HCT116 (cell line): ENCODE results near the gene PDE10A. TPM values are rescaled to one million over a fixed set of nuclear protein-coding genes. Genes with fewer than 3 reads are reported as not detected.

Experiments
- ATAC-seq: fragments of 200-7000 bp; cut with Tn5 transposase; 2 replicates; pipeline ENCODE4 v1.9.1; 2020; ENCODE audit warnings: mild to moderate bottlenecking, moderate library complexity
- BruUV-seq: library from RNA; stranded (reverse); fragments of 400-500 nt; replicated peaks from 2 replicates; lab custom pipeline; 2021; lab: Mats Ljungman, UMichigan
- CTCF ChIA-PET: fragments of 300-600 bp; sonication (Branson Sonifier 250); formaldehyde crosslinking; loops from one replicate; lab custom pipeline; 2021; ENCODE audit warnings: antibody characterized with exemption; lab: Charles Lee
- POLR2A ChIA-PET: fragments of 300-600, 350-600 bp; sonication (Branson Sonifier 250); formaldehyde crosslinking; loops from one replicate; lab custom pipeline; 2021; ENCODE audit warnings: antibody characterized with exemption; lab: Charles Lee
- RAD21 ChIA-PET, 2 experiments: fragments of 300-600 bp; sonication (Branson Sonifier 250); formaldehyde crosslinking; loops; one replicate each; lab custom pipeline; 2023; ENCODE audit warnings: low total read pairs in 2 of 2; ENCODE audit not compliant: uncharacterized antibody in 2 of 2, unreplicated experiment in 2 of 2, low non-redundant PET in 1 of 2; lab: Charles Lee
- DNase-seq: peaks from one replicate; pipeline ENCODE4 v3.0.0-alpha.2; 2010; ENCODE audit warnings: low read depth, low spot score
- H2AFZ ChIP-seq: fragments of 200-600 bp; shearing (Covaris generic), sonication (generic); 2 replicates; pipeline ENCODE4 v1.6.1; 2017; ENCODE audit warnings: low read depth, mixed run types, mixed read lengths, antibody characterized with exemption, low read length; ENCODE audit not compliant: poor library complexity, severe bottlenecking
- H3K27ac ChIP-seq: 2 replicates; pipeline ENCODE4 v1.5.1; 2012; ENCODE audit warnings: low read depth, low read length
- H3K27me3 ChIP-seq: fragments of 200-600 bp; sonication (generic); 2 replicates; pipeline ENCODE4 v1.6.1; 2016; ENCODE audit warnings: mixed run types, low read length, mixed read lengths; ENCODE audit not compliant: insufficient read depth
- H3K36me3 ChIP-seq, 2 experiments: fragments of 200-500 bp in 1 of 2; fragments of 200-600 bp in 1 of 2; sonication (Bioruptor generic) in 1 of 2; sonication (generic) in 1 of 2; 2 replicates each; pipeline versions ENCODE4 v1.5.1 to v1.6.1; 2014 to 2016; ENCODE audit warnings: low read length in 2 of 2, inconsistent platforms in 1 of 2, mixed read lengths in 1 of 2, mixed run types in 1 of 2; ENCODE audit not compliant: insufficient read depth in 2 of 2, control insufficient read depth in 1 of 2
- H3K4me1 ChIP-seq, 2 experiments: fragments of 200-600 bp in 1 of 2; sonication (generic) in 1 of 2; 2 replicates each; pipeline versions ENCODE4 v1.5.1 to v1.6.1; 2012 to 2017; ENCODE audit warnings: low read length in 2 of 2, inconsistent platforms in 1 of 2, mild to moderate bottlenecking in 1 of 2, mixed read lengths in 1 of 2, mixed run types in 1 of 2, moderate library complexity in 1 of 2; ENCODE audit not compliant: insufficient read depth in 2 of 2, control insufficient read depth in 1 of 2
- H3K4me2 ChIP-seq: fragments of 200-600 bp; sonication (generic); 2 replicates; pipeline ENCODE4 v1.6.1; 2017; ENCODE audit warnings: mixed run types, low read length, mixed read lengths
- H3K4me3 ChIP-seq, 2 experiments: fragments of 200-600 bp in 1 of 2; sonication (generic) in 1 of 2; replicated peaks in 1 of 2; 2 replicates each; pipeline ENCODE4 v1.5.1; 2011 to 2016; ENCODE audit warnings: low read length in 2 of 2, control low read depth in 1 of 2, low read depth in 1 of 2, mild to moderate bottlenecking in 1 of 2, mixed read lengths in 1 of 2, mixed run types in 1 of 2
- H3K79me2 ChIP-seq: fragments of 200-600 bp; sonication (generic); 2 replicates; pipeline ENCODE4 v1.6.1; 2017; ENCODE audit warnings: mild to moderate bottlenecking, mixed run types, low read length, moderate library complexity, mixed read lengths; ENCODE audit not compliant: insufficient read depth
- H3K9ac ChIP-seq: fragments of 200-600 bp; sonication (generic); 2 replicates; pipeline ENCODE4 v1.6.1; 2016; ENCODE audit warnings: low read length, mixed read lengths
- H3K9me2 ChIP-seq: fragments of 200-600 bp; sonication (generic), shearing (Covaris generic); 2 replicates; pipeline ENCODE4 v1.6.1; 2017; ENCODE audit warnings: mixed run types, mild to moderate bottlenecking, moderate library complexity; ENCODE audit not compliant: insufficient read depth
- H3K9me3 ChIP-seq, 2 experiments: fragments of 200-500 bp in 1 of 2; fragments of 200-600 bp in 1 of 2; sonication (Bioruptor generic) in 1 of 2; sonication (generic) in 1 of 2; 2 replicates each; pipeline ENCODE4 v1.6.1; 2014 to 2017; ENCODE audit warnings: low read length in 2 of 2, mixed read lengths in 2 of 2, inconsistent platforms in 1 of 2, low read depth in 1 of 2, mild to moderate bottlenecking in 1 of 2, mixed run types in 1 of 2, moderate library complexity in 1 of 2; ENCODE audit not compliant: control insufficient read depth in 1 of 2, insufficient read depth in 1 of 2
- H4K20me1 ChIP-seq: fragments of 200-600 bp; sonication (generic), shearing (Covaris generic); 2 replicates; pipeline ENCODE4 v1.6.1; 2017; ENCODE audit warnings: mixed run types, mild to moderate bottlenecking, moderate library complexity; ENCODE audit not compliant: insufficient read depth
- CBX3 ChIP-seq: IDR thresholded peaks from 2 replicates; pipeline ENCODE4 v1.6.1; 2012; ENCODE audit warnings: low read depth
- CEBPB ChIP-seq: IDR thresholded peaks from 2 replicates; pipeline ENCODE4 v1.6.1; 2012; ENCODE audit warnings: low read depth
- ELF1 ChIP-seq: IDR thresholded peaks from 2 replicates; pipeline ENCODE4 v1.6.1; 2012; ENCODE audit warnings: low read depth, borderline replicate concordance
- EZH2 ChIP-seq: fragments of 200-600 bp; sonication (generic); IDR thresholded peaks from 2 replicates; pipeline ENCODE4 v1.6.1; 2017; ENCODE audit warnings: antibody characterized with exemption, mixed run types
- EZH2phosphoT487 ChIP-seq: fragments of 200-600 bp; IDR thresholded peaks from 2 replicates; pipeline ENCODE4 v1.6.1; 2018; ENCODE audit warnings: antibody characterized with exemption, borderline replicate concordance
- POLR2A ChIP-seq: IDR thresholded peaks from 2 replicates; pipeline ENCODE4 v1.7.0; 2011; ENCODE audit warnings: borderline replicate concordance; ENCODE audit not compliant: insufficient read depth, insufficient read length; ENCODE audit errors: extremely low read depth
- RAD21 ChIP-seq: IDR thresholded peaks from 2 replicates; pipeline ENCODE4 v1.6.1; 2012; ENCODE audit warnings: low read depth, mild to moderate bottlenecking
- SRF ChIP-seq: IDR thresholded peaks from 2 replicates; pipeline ENCODE4 v1.6.1; 2012; ENCODE audit warnings: low read depth
- YY1 ChIP-seq: IDR thresholded peaks from 2 replicates; pipeline ENCODE4 v1.6.1; 2011; ENCODE audit warnings: low read length, low read depth, moderate library complexity, mild to moderate bottlenecking; ENCODE audit not compliant: insufficient replicate concordance; ENCODE audit errors: extremely low read depth
- intact Hi-C: fragments of 100-400 bp; cut with micrococcal nuclease; formaldehyde crosslinking; loops from 2 replicates; pipeline ENCODE4 v1.10.0; 2022
- total RNA-seq: library from RNA; stranded (reverse); gene quantifications from one replicate; pipeline ENCODE4 v1.2.1, GENCODE V29; 2021; ENCODE audit not compliant: unreplicated experiment
- TF ChIP-seq, protein P1 (sequence below): IDR thresholded peaks from 2 replicates; pipeline ENCODE4 v1.6.1; 2012; ENCODE audit warnings: low read depth

The PDE10A gene
- total RNA-seq, 1 experiment from 2014 or later: 0.37 TPM

DNA sequence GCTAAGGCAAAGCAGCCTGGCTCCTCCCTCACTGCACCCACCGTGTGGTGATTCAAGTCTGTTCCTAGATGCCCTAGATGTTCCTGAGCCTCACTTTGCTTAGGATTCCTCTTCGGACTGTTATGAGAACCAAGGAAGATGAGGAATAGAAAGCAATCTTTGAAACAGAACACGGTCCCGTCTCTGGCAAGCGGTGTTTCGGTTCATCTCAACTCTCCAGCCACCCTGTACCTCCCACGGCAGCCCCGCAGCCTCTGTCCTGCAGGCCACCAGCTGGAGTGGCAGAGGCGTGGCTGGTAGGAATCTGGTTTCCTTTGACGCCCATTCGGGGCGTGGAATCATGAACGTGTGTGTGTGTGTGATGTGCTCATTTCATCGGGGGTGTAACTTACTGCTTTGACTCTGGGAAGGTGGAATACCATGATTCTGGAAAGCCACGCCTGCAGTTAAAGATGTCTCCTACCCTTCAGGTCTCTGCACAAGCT is 21.3 kb downstream of the PDE10A start:
- no peak for TF ChIP-seq CEBPB
- ChIA-PET RAD21 (no interaction called here), POLR2A (no interaction called here), CTCF (no interaction called here)
- Histone ChIP-seq H3K4me2 (no peak overlapping the region), H3K27ac (no peak overlapping the region), H3K9me3 (no peaks in the 10 kb centered on the region; a peak in 1 of 4 replicates), H2AFZ (no peak overlapping the region), H3K27me3 (no peaks in the 10 kb centered on the region), H3K4me3 (no peak overlapping the region), H3K4me1 (no peaks in the 10 kb centered on the region), H3K36me3 (no peaks in the 10 kb centered on the region), H3K79me2 (no peaks in the 10 kb centered on the region), H3K9ac (no peak overlapping the region), H3K9me2 (no peaks in the 10 kb centered on the region), H4K20me1 (no peaks in the 10 kb centered on the region)
- intact Hi-C loops: no loop called here
- DNase-seq (no peak), ATAC-seq (no peak)
- BruUV-seq: no TSS peak

DNA sequence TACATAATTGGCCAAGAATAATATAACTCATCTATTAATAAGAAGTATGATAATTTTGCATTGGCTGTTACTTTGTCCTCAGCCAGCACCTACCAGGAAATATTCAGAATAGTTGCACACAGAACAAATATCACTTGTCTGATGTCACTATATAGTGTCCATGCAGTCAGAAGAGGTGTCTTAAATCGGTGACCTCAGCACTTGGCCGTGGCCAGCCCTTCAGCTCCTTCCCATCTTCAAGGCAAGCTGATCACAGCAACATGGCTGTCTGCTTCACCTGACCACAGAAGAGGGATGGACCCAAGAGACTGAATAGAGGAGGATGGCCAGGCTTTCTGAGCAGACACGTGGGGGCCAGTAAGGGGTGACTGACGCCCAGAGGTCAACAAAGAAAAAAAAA is 22.2 kb downstream of the PDE10A start:
- TF ChIP-seq, protein P1, sequence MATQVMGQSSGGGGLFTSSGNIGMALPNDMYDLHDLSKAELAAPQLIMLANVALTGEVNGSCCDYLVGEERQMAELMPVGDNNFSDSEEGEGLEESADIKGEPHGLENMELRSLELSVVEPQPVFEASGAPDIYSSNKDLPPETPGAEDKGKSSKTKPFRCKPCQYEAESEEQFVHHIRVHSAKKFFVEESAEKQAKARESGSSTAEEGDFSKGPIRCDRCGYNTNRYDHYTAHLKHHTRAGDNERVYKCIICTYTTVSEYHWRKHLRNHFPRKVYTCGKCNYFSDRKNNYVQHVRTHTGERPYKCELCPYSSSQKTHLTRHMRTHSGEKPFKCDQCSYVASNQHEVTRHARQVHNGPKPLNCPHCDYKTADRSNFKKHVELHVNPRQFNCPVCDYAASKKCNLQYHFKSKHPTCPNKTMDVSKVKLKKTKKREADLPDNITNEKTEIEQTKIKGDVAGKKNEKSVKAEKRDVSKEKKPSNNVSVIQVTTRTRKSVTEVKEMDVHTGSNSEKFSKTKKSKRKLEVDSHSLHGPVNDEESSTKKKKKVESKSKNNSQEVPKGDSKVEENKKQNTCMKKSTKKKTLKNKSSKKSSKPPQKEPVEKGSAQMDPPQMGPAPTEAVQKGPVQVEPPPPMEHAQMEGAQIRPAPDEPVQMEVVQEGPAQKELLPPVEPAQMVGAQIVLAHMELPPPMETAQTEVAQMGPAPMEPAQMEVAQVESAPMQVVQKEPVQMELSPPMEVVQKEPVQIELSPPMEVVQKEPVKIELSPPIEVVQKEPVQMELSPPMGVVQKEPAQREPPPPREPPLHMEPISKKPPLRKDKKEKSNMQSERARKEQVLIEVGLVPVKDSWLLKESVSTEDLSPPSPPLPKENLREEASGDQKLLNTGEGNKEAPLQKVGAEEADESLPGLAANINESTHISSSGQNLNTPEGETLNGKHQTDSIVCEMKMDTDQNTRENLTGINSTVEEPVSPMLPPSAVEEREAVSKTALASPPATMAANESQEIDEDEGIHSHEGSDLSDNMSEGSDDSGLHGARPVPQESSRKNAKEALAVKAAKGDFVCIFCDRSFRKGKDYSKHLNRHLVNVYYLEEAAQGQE: no peak
- TF ChIP-seq RAD21: no peak
- TF ChIP-seq ELF1: no peak
- no peak for TF ChIP-seq YY1
- no peak for TF ChIP-seq CBX3
- TF ChIP-seq EZH2: no peak
- TF ChIP-seq SRF: no peak
- TF ChIP-seq EZH2phosphoT487: no peak
- no peak for TF ChIP-seq POLR2A
- ATAC-seq: no peak
- H4K20me1 ChIP-seq: no peaks in the 10 kb centered on the region
- H2AFZ ChIP-seq: no peak overlapping the region
- POLR2A ChIA-PET: no interaction called here
- no peak overlapping the region for H3K4me2 ChIP-seq
- H3K9me2 ChIP-seq: no peaks in the 10 kb centered on the region
- H3K9me3 ChIP-seq: no peaks in the 10 kb centered on the region; a peak in 1 of 4 replicates
- intact Hi-C loops: no loop called here
- no TSS peak for BruUV-seq
- CTCF ChIA-PET: no interaction called here
- no peak overlapping the region for H3K4me3 ChIP-seq
- DNase-seq: no peak
- no peaks in the 10 kb centered on the region for H3K27me3 ChIP-seq
- RAD21 ChIA-PET: no interaction called here
- no peaks in the 10 kb centered on the region for H3K36me3 ChIP-seq
- no peaks in the 10 kb centered on the region for H3K79me2 ChIP-seq
- no peak overlapping the region for H3K9ac ChIP-seq
- no peaks in the 10 kb centered on the region for H3K4me1 ChIP-seq
- H3K27ac ChIP-seq: no peak overlapping the region
